IPS DF 4.7 (cell line): ENCODE measurements around the gene GGT7.
"Not testable (repeated sequence)": the region's sequence is repeated elsewhere in the genome, so short reads cannot be mapped to it uniquely, and the experiment has no call there.

Experiments
- DNase-seq: peaks from one replicate; pipeline ENCODE4 v3.0.0-alpha.2; 2013; ENCODE audit warnings: low spot score; ENCODE audit errors: extremely low read depth

The GGT7 gene

GRCh38 chr20:34849778-34850177, 22.9 kb downstream of the GGT7 start:
- no peak for DNase-seq

GRCh38 chr20:34848597-34848996, 24.1 kb downstream of the GGT7 start:
- DNase-seq = no peak

GRCh38 chr20:34843421-34843820, 29.2 kb downstream of the GGT7 start:
- DNase-seq = no peak

GRCh38 chr20:34842143-34842542, 30.5 kb downstream of the GGT7 start:
- no peak for DNase-seq

- no peak for DNase-seq
These were observed 38.2 kb downstream of the GGT7 start for GRCh38 chr20:34834459-34834893.

- DNase-seq = no peak
These were observed 40.7 kb downstream of the GGT7 start for GRCh38 chr20:34831936-34832335.

GRCh38 chr20:34829191-34829590, 43.5 kb downstream of the GGT7 start:
- DNase-seq = no peak

GRCh38 chr20:34825530-34826362, 46.9 kb downstream of the GGT7 start, which contains the start of gene NCOA6:
Gene NCOA6, minus strand, starts transcription at chr20:34825651. Its CDS starts 43,296 bp downstream, at chr20:34782355.
- no peak for DNase-seq

- DNase-seq = no peak
These were observed 47.7 kb downstream of the GGT7 start for GRCh38 chr20:34824806-34825529.

- no peak for DNase-seq
These were observed 48.2 kb downstream of the GGT7 start for GRCh38 chr20:34824452-34824805.

- DNase-seq = no peak
These were observed 48.6 kb downstream of the GGT7 start for GRCh38 chr20:34824026-34824425.

GRCh38 chr20:34820805-34821578, 51.7 kb downstream of the GGT7 start:
- DNase-seq = no peak

- no peak for DNase-seq
These were observed 54.9 kb downstream of the GGT7 start for GRCh38 chr20:34817801-34818200.

GRCh38 chr20:34817072-34817471, 55.6 kb downstream of the GGT7 start:
- DNase-seq = no peak

GRCh38 chr20:34815636-34816035, 57.0 kb downstream of the GGT7 start:
- DNase-seq = no peak

GRCh38 chr20:34808583-34808982, 64.1 kb downstream of the GGT7 start:
- DNase-seq = no peak

- not testable (repeated sequence) for DNase-seq
These were observed 64.7 kb downstream of the GGT7 start for GRCh38 chr20:34807944-34808465.

GRCh38 chr20:34806255-34806654, 66.4 kb downstream of the GGT7 start:
- DNase-seq = no peak

- DNase-seq = no peak
These were observed 73.8 kb downstream of the GGT7 start for GRCh38 chr20:34798871-34799270.

GRCh38 chr20:34798328-34798727, 74.3 kb downstream of the GGT7 start:
- no peak for DNase-seq
